NCI-H2029 (cell line): ENCODE results near the gene RPS21.

Experiments used
- DNase-seq: peaks from one replicate; lab custom pipeline; 2025; lab: John Stamatoyannopoulos, UW

RPS21 gene

GRCh38 chr20:62410746-62411478 lies 24.0 kb downstream of the RPS21 start:
- no peak for DNase-seq

GRCh38 chr20:62411479-62412193 lies 24.7 kb downstream of the RPS21 start:
- DNase-seq = no peak

GRCh38 chr20:62412194-62413024 lies 25.5 kb downstream of the RPS21 start:
- DNase-seq = no peak

GRCh38 chr20:62413025-62413570 lies 26.2 kb downstream of the RPS21 start:
- DNase-seq = no peak

DNA sequence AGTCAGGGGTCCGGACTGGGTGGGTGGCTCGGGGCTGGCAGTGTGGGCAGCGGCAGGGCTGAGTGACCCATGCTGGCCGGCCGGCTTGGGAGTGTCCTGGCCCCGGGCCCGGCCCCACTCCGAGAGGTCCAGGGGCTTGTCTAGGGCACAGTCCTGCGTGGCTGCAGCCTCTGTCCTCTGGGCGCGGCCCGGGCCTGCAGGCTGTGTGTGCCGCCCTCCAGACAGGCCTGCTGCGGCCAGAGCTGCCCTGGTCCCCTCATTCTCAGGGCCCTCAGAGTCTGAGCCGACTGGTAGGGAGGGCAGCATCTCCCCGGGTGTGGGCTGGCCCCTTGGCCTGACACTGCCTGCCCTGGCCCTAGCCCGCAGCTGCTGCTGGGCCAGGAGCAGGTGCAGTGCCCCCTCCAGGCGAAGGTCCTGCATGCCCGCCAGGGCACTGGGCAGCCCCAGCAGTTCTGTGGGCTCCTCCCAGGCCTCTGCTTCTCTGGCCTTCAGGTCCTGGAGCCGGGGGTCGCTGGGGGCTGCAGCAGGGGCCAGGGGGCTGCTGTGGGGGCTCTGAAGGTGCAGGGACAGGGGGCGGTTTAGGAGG lies 27.1 kb downstream of the RPS21 start:
- no peak for DNase-seq

GRCh38 chr20:62415354-62416111 lies 28.6 kb downstream of the RPS21 start:
- DNase-seq = no peak

DNA sequence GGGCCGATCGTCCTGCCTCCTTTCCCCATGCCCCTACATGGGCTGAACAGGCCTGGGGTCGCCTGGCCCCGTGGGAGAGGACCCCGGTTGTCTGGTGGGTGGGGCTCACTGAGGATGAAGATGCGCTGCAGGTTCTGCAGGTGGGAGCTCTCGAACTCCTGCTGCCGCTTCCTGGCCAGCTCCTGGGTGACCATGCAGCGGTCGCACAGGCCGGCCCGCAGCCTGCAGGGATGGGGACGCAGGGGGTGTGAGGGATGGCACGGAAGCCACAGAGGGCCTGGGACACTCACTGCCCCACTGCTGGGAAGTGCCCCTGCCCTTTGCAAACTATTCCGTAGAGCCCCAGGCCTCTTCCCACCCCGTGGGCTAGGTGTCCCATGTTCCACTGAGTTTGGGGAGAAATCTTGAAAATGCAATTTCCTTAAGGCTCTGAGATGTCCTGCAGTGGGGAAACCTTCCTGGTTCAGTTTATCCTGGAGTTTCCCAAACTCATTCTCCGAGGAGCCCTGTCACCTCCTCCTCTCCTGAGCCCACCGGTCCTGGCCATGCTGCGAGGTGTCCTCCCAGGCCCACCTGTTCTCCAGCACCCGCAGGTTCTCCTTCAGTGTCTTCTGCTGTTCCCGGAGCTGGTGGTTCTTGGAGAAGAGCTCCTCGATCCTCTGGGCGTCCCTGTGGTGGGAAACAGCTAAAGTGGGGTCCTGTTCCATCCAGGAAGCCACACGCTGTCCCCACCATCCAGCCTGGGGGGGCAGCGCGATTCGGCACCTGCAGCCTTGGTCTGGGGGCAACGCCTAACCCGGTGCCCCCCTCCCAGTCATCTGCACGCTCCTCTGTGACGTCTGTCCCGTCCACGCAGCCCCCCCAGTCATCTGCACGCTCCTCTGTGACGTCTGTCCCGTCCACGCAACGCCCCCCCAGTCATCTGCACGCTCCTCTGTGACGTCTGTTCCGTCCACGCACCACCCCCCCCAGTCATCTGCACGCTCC lies 30.0 kb downstream of the RPS21 start:
- no peak for DNase-seq

- DNase-seq = no peak
Observed at GRCh38 chr20:62417981-62418708, 31.2 kb downstream of the RPS21 start.

DNA sequence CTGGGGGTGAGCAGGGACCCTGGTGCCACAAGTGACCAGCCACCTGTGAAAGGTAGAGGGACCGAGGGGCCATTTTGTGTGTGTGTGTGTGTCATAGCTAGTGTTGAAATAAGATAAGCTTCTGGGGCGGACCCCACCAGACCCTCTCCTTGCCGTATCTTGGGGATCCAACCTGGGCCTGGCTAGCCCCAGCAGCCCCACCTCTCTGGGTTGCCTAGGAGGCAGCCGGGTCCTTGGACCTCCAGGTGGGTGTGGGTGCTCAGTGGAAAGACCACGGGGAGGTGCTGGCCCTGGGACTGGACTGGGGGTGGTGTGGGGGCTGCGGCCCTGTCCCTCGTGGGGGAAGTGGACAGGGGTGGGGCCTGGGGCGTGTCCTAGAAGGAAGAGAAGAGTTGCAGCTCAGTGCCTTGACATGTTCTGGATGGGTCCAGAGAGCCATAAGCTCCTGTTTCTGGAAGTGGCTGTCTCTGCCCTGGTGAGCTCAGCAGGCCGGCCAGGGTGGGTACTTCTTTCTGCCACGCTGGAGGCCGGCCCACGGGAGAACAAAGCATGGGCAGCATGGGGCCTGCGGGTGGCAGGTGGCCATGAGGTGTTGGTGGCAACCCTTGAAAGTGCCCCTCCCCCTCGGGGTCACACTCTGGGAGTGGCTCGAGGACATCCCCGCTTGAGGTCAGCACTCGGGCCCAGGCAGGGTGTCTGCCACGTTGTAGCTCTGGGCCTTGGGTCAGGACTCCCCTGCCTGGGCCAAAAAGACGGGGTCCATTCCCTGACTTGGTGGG lies 32.0 kb downstream of the RPS21 start:
- no peak for DNase-seq

DNA sequence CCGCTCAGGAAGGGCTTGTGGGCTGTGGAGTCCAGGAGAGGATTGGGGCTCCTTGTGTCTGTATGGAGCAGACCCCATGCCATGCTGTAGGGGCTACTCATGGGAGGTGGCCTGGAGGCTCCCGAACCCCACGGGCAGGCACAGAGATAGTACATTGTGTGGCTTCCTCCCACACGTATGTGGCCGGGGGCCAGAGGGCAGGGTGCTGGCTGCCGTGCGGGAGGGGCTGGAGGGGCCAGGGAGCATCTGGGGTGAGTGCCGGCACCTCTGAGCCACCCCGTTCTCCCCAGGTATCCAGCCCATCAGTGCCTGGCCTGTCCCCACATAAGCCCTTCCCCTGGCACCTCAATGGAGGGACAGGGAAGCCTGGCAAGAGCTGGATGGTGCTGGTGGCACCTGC lies 32.9 kb downstream of the RPS21 start:
- DNase-seq = no peak

- no peak for DNase-seq
Observed at GRCh38 chr20:62420846-62421715, 34.2 kb downstream of the RPS21 start.

GRCh38 chr20:62421716-62421990 lies 34.8 kb downstream of the RPS21 start:
- no peak for DNase-seq

DNA sequence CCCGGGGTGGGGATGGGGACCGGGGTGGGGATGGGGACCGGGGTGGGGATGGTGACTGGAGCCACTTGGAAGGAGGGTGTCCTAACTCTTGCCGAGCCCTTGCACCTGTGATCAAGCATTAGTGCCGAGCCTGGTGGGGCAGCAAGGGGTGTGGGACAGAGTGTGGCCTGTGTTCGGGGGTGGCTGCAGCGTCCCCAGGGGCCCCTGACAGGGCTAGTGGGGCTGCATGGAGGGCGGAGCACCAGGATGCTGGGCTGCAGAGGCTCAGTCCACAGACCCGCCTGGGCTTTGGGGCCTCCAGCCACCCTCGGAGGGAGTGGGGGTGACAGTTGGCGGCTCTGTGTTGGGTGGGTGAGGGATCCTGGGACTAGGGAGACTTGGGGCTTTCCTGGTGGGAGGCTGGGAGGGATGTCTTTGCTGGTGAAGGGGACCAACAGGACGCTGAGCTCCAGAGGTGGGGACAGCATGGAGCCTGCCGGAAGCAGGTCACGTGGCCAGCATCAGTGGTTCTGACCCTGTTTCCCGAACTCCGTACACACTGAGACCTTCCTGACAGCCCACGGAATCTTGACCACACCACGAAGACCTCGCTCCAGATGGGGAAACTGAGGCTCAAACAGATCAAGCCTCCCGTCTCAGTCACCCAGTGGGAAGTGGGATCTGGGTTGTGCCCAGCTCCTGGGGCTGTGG lies 35.9 kb downstream of the RPS21 start:
- no peak for DNase-seq

DNA sequence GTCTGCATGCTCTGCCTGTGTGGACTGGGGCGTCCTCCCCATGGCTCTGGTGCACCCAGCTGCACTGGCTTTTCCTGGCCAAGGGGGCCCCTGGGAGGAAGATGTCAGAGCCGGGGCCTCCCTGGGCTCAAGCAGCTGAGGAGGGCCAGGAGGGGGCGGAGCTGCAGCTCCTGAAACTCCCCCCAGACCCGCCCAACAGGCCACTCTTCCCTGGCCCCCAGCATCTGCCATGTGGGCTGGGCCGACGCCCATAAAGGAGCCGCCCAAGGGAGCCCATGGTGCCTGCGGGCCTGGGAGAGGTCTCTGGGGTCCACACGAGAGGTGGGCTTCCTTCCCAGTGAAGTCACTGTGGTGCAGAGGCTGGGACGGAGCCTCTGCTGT lies 36.4 kb downstream of the RPS21 start:
- no peak for DNase-seq

DNA sequence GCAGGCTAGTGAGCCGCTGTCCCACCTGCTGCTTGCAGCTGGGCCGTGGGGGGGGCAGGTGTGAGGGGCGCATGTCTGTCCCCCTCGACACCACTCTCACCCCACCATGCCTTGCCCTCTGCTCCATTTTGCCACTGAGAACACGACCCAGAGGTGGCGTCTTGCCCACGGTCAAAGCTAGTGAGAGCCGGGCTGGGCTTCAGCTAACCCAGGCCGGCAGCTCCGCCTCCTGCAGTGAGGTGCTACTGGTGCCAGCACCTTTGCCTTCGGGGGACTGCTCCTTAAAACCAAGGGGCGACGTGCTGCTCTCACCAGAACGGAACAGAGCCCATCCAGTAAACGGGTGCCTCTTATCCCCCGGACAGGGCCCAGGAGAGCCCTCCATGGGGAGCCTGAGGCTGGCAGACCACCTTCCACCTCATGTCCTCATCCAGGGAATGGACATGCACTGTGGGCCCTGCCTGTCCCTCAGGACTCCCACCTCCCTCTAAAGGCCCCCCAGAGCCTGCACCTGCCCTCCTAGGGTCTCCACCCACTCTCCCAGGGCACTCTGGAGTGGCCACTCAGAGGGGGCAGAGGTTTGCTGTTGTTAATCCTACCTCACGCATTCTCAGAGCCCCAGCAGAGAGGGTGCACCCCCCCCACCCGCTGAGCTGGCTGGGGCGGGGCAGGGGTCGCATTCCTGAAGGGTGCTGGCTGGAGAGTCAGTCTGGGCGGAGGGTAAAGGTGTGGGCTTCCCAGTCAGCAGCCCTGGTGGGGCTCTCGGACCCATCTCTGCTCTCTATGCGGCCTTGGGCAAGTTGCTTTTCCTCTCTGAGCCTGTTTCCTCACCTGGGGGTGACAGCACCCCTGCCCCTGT lies 37.6 kb downstream of the RPS21 start:
- no peak for DNase-seq

DNA sequence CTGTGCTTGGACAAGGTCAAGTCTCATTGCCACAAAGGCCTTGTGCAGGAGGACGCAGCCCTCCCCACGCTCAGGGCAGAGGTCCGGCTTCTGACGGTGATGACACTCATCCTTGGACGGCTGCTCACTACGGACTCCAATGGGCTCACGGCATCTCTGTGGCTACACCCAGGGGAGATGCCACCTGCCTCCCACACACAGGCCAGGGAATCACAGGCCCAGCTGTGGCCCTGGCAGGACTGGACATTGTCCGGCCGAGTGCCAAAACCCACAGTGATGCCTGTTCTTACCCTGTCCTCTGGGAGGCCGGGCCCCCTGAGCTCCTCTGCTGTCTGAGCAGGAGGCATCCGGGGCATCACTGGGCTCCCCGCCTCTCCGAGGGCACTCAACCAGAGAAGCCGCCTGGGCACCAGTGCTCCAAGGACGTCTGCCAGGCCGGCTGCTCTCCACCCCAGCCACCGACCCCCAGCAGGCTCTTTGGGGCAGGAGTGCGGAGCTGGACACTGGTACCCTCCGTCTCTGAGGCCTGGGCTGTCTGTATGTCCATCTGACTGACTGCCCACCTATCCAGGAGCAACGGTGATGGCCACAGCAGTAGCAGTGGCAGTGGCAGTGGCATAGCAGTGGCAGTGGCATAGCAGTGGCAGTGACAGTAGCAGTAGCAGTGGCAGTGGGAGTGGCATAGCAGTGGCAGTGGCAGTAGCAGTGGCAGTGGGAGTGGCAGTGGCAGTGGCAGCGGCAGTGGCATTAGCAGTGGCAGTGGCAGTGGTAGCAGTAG lies 38.6 kb downstream of the RPS21 start:
- DNase-seq = no peak
